GM15510 (cell line): Measurements from ENCODE around the gene PCDHB6.
"Not testable (repeated sequence)": the region's sequence is repeated elsewhere in the genome, so short reads cannot be mapped to it uniquely, and the experiment has no call there.

ENCODE experiments used
- POLR2A ChIP-seq: IDR thresholded peaks from 3 replicates; pipeline ENCODE4 v1.6.1; 2011; ENCODE audit warnings: borderline replicate concordance; ENCODE audit not compliant: insufficient read length; ENCODE audit errors: extremely low read depth

PCDHB6 gene

GRCh38 chr5:141172381-141173204, 22.7 kb downstream of the PCDHB6 start, which contains the start of gene PCDHB7:
Gene PCDHB7, plus strand, starts transcription at chr5:141172644. Its CDS starts 192 bp downstream, at chr5:141172836.
- TF ChIP-seq POLR2A = no peak

- no peak for TF ChIP-seq POLR2A
Observed at GRCh38 chr5:141175933-141176332, 26.1 kb downstream of the PCDHB6 start.

GRCh38 chr5:141177577-141178191, 27.8 kb downstream of the PCDHB6 start, which contains the start of gene PCDHB8:
Gene PCDHB8, plus strand, starts transcription at chr5:141177790. Its CDS starts 245 bp downstream, at chr5:141178035.
- not testable (repeated sequence) for TF ChIP-seq POLR2A

- no peak for TF ChIP-seq POLR2A
Observed at GRCh38 chr5:141180313-141180712, 30.5 kb downstream of the PCDHB6 start.

- no peak for TF ChIP-seq POLR2A
Observed at GRCh38 chr5:141182248-141182647, 32.4 kb downstream of the PCDHB6 start, which contains the start of gene PCDHB16. Gene PCDHB16, plus strand, starts transcription at chr5:141182387. Its CDS starts 173 bp downstream, at chr5:141182560.

GRCh38 chr5:141186897-141187512, 37.1 kb downstream of the PCDHB6 start, which contains the start of gene PCDHB9:
Gene PCDHB9, plus strand, starts transcription at chr5:141187161. Its CDS starts 158 bp downstream, at chr5:141187319.
- TF ChIP-seq POLR2A = no peak

GRCh38 chr5:141192110-141192725, 42.4 kb downstream of the PCDHB6 start, which contains the start of gene PCDHB10:
Gene PCDHB10, plus strand, starts transcription at chr5:141192353. Its CDS starts 200 bp downstream, at chr5:141192553.
- no peak for TF ChIP-seq POLR2A

GRCh38 chr5:141196363-141196762, 46.5 kb downstream of the PCDHB6 start:
- no peak for TF ChIP-seq POLR2A

- TF ChIP-seq POLR2A = no peak
Observed at GRCh38 chr5:141199359-141200235, 49.7 kb downstream of the PCDHB6 start, which contains the start of gene PCDHB11. Gene PCDHB11, plus strand, starts transcription at chr5:141199627. Its CDS starts 148 bp downstream, at chr5:141199775.
